Epithelial cell of proximal tubule (primary cell): ENCODE data around the gene SLC3A2. TPM values are rescaled to one million over a fixed set of nuclear protein-coding genes. Genes with fewer than 3 reads are reported as not detected.

Experiments used
- DNase-seq: peaks from one replicate; pipeline ENCODE4 v3.0.0-alpha.2; 2011; ENCODE audit warnings: low read depth
- H3K4me3 ChIP-seq: 2 replicates; pipeline ENCODE4 v1.5.1; 2011; ENCODE audit warnings: low read depth, mild to moderate bottlenecking, low read length
- total RNA-seq: library from RNA; depleted of rRNA; stranded (reverse); fragments of >200 nt; gene quantifications from 2 replicates; pipeline ENCODE4 v1.2.3, GENCODE V29; 2015
- TF ChIP-seq, protein P1 (sequence below): conservative IDR thresholded peaks from 2 replicates; pipeline ENCODE4 v1.5.1; 2012; ENCODE audit warnings: low read depth, mild to moderate bottlenecking, low read length

SLC3A2 gene
- total RNA-seq, 1 donor from 2014 or later, result 97.4 TPM

DNA sequence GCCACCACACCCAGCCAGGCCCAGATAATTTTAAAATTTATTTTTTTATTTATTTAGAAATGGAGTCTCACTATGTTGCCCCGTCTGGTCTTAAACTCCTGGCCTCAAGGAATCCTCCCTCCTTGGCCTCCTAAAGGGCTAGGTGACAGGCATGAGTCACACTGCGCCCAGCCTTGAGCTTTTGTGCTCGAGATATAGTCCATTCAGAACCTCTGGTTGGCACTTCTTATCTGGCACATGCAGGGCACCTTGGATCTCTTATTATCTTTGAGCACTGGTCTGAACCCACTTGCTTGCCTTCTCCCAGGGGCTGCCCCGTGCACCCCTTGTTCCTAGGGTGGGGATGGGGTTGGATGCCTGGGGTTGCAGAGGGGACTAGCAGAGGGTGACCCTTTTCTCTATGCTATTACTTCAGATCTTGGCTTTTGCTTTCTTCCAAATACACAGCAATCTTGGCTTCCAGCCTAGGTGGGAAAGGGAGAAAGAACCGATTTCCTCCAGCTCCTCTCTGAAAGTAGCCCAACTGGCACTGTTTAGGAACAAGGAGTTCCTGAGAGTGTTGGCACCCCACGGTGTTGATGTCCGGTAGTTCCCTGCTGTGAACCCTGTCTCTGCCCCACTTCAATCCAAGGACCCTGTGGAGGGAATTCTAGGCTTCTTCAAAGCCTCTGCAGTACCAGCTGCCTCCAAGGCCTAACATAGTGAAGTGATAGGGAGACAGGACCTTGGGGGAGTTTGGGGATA lies 1.3 kb upstream of the SLC3A2 start:
- no peak for DNase-seq
- peak overlapping the region; percentile 88 for H3K4me3 ChIP-seq
- TF ChIP-seq, protein P1, sequence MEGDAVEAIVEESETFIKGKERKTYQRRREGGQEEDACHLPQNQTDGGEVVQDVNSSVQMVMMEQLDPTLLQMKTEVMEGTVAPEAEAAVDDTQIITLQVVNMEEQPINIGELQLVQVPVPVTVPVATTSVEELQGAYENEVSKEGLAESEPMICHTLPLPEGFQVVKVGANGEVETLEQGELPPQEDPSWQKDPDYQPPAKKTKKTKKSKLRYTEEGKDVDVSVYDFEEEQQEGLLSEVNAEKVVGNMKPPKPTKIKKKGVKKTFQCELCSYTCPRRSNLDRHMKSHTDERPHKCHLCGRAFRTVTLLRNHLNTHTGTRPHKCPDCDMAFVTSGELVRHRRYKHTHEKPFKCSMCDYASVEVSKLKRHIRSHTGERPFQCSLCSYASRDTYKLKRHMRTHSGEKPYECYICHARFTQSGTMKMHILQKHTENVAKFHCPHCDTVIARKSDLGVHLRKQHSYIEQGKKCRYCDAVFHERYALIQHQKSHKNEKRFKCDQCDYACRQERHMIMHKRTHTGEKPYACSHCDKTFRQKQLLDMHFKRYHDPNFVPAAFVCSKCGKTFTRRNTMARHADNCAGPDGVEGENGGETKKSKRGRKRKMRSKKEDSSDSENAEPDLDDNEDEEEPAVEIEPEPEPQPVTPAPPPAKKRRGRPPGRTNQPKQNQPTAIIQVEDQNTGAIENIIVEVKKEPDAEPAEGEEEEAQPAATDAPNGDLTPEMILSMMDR, result no peak

DNA sequence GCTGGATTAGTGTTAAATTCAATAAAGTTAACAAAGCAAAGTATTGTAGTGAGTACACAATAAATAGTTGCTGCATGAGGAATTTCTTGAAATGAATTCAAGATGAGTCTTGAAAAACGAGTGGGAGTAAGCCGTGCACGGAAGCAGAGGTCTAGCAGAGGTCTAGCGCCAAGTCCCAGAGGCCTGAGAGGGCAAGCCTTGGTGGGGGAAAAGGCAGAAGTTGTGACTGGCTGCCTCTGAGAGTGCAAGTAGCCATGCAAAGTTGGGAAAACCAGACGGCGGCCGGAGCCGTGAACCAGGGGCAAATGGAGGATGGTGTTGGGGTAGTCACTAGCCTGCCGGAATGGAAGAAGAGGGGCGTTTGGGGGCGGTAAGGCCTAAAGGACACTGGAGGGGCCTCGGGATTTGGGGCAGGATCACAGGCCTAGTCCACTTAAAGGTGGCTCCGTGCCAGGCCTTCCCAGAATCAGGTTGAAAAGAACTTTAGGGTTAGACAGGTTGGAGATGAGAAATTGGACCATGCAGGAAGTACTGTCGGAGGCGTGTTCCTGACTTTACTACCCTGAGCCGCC lies 379 bp upstream of the SLC3A2 start:
- TF ChIP-seq, protein P1, result no peak
- H3K4me3 ChIP-seq, result peak overlapping the region; percentile 88
- DNase-seq, result no peak

DNA sequence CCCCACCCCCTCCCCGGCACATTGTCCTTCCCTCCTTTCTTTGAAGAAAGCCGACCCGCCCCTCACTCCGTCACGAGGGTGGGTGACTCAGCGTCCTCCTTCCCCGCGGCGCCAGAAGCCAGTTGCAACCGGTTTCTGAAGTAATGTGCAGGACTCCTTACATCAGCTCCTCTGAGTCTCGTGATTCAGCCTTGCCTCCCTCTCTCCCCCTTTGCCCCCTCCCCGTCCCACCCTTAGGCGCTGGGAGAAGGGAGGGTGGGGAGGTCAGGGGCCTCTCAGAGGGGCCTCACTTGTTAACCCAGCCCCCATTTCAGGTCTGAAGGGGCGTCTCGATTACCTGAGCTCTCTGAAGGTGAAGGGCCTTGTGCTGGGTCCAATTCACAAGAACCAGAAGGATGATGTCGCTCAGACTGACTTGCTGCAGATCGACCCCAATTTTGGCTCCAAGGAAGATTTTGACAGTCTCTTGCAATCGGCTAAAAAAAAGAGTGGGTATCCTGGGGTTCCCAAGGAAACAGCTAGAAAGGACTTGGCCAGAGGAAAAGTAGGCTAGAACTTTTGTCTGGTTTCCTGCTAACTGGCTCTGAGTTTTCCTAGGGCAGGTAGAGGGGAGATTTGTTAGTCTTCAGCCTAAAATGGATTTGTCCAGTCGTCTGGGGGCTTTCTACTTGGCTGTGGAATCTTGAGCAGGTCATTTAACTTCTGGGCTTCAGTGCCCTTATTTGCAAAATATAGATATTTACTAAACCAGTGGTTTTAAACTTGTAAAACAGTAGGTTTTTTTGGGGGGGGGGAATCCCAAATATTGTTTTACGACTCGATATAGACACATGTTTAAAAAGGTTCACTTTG lies 1.1 kb downstream of the SLC3A2 start:
- TF ChIP-seq, protein P1, result no peak
- H3K4me3 ChIP-seq, result peak overlapping the region; percentile 88
- DNase-seq, result peak; percentile 68

DNA sequence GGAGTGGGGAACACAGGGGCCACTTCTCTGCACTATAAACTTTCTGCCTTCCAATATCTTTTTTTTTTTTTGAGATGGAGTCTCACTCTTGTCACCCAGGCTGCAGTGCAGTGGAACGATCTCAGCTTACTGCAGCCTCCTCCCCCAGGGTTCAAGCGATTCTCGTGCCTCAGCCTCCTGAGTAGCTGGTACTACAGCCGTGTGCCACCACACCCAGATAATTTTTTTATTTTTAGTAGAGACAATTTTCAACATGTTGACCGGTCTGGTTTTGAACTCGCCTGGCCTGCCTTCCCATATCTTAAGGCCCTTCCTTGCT lies 1.7 kb downstream of the SLC3A2 start:
- TF ChIP-seq, protein P1, result no peak
- DNase-seq, result no peak
- H3K4me3 ChIP-seq, result peak overlapping the region; percentile 88

DNA sequence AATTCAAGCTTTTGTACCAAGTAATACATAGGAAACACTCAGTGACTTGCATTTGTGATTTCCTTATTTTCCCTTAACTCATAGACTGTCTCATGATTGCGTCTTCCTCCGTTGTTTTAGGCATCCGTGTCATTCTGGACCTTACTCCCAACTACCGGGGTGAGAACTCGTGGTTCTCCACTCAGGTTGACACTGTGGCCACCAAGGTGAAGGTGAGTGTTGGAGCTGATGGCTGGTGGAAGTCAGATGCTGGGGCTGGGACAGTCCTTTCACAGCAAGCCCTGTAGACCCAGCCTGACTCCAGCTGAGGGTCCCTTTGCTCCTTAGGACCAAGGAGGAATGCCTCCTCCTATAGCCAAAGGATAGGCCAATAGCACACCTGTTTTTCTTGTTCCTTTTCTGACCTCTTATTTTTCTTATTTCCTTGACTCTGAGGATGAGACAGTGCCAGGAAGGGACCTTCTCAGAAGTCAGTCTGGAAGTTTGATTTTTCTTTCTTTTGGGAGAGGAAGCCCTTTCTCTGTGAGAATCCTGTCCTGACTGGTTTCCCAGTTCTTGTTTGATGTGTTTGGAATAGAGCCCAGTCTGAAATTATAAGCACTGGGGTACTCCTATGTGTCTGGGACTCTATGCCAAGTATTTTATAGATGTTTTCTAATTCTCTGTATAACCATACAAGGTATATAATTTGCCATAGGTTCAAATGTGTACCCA lies 2.2 kb downstream of the SLC3A2 start:
- DNase-seq, result no peak
- H3K4me3 ChIP-seq, result peak overlapping the region; percentile 88
- TF ChIP-seq, protein P1, result no peak

DNA sequence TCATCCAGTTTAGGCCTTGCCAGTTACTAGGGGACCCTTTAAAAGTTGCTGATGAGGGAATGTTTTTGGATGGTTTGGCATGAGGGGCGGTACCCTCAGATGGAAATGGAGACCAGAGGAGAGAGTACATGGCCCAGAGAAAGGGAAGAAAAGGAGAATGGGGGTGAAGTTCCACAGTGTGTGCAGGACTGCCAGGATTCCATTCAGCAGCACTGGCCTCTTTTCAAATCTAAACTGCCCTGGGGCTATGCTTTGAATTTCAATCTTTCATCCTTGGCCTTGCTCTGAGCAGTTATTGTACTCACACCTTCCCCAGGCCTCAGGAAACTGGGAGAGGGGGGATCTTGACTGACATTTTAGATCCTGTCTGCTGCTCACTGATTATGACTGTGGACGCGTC lies 3.0 kb downstream of the SLC3A2 start:
- peak overlapping the region; percentile 88 for H3K4me3 ChIP-seq
- no peak for DNase-seq

More for the DNA sequence above, 3.0 kb downstream of the SLC3A2 start:
- TF ChIP-seq, protein P1, result no peak
